Gastrocnemius medialis (tissue), 4 donors: ENCODE data around the gene ZC3H4.

Experiments
- POLR2A ChIP-seq, 2 donors: fragments of 450-650 bp; IDR thresholded peaks; one replicate each; pipeline ENCODE4 v1.6.1; 2017; ENCODE audit warnings: antibody characterized with exemption in 2 of 2, mild to moderate bottlenecking in 2 of 2, moderate library complexity in 2 of 2
- TF ChIP-seq, protein P1 (sequence below), 5 experiments: fragments of 450-650 bp in 3 of 5; fragments of 200-600 bp in 2 of 5; sonication (generic) in 2 of 5; IDR thresholded peaks in 4 of 5; conservative IDR thresholded peaks in 1 of 5; 1 replicate in 4 of 5; 2 replicates in 1 of 5; pipeline ENCODE4 v1.5.1; 2016 to 2019; ENCODE audit warnings: antibody characterized with exemption in 5 of 5, mild to moderate bottlenecking in 3 of 5, moderate library complexity in 3 of 5

DNA sequence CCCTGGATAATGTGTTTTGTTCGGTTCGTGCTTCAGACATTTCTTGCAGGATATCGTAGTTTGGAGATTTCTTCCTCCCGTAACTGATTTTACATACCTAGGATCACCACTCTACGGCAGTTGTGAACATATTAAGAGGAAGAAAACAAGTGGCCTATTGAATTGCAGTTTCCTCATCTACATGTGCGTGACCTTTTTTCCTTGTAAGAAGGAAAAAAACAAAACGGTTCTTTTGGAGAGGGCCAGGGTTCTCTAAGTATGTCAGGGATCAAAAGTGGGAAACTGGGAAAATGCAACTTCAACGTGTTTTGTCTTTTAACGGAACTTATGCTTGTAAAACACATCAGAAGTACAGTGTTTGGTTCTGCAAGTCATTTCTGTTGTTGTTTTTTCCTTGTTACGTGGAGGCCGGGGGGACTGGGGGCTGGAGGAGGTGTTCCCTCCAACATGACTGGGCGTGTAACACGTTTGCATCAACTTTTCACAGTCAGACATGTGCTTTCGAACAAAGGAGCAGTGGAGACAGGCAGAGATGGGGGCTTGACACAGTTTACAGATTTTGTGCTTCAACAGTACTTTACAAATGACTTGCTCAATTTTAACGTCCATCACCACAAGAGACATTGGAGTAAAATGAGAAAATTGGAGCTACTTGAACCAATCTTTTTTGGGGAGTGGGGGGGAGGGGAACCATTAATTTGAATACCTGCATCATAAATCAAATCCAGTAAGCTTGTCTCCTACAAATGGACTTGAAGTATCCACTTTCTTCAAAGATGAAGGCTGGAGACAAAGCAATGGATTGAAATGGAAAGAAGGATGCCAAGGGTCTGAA, 3.8 kb downstream of the ZC3H4 start:
- TF ChIP-seq, protein P1, sequence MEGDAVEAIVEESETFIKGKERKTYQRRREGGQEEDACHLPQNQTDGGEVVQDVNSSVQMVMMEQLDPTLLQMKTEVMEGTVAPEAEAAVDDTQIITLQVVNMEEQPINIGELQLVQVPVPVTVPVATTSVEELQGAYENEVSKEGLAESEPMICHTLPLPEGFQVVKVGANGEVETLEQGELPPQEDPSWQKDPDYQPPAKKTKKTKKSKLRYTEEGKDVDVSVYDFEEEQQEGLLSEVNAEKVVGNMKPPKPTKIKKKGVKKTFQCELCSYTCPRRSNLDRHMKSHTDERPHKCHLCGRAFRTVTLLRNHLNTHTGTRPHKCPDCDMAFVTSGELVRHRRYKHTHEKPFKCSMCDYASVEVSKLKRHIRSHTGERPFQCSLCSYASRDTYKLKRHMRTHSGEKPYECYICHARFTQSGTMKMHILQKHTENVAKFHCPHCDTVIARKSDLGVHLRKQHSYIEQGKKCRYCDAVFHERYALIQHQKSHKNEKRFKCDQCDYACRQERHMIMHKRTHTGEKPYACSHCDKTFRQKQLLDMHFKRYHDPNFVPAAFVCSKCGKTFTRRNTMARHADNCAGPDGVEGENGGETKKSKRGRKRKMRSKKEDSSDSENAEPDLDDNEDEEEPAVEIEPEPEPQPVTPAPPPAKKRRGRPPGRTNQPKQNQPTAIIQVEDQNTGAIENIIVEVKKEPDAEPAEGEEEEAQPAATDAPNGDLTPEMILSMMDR (IDR thresholded peaks at IDR 0.05 in 4 of 5, conservative IDR thresholded peaks at IDR 0.05 in 1 of 5): no peak
- peak in 1 of 2 donors; percentile 9 for TF ChIP-seq POLR2A (IDR thresholded peaks at IDR 0.05)
